K562 (cell line): ENCODE data around the gene ZMIZ1. TPM values are rescaled to one million over a fixed set of nuclear protein-coding genes. Genes with fewer than 3 reads are reported as not detected.

Source experiments
- ATAC-seq: fragments of 200-7000 bp; cut with Tn5 transposase; 3 replicates; pipeline ENCODE4 v1.9.1; 2020; ENCODE audit warnings: moderate library complexity
- BruUV-seq: library from RNA; stranded (reverse); fragments of 400-500 nt; replicated peaks from 2 replicates; lab custom pipeline; 2021; lab: Mats Ljungman, UMichigan
- CTCF ChIA-PET: fragments of 300-600 bp; formaldehyde crosslinking; extraction: SDS; loops from one replicate; lab custom pipeline; 2021; ENCODE audit warnings: low intra/inter-chr PET ratio; lab: Yijun Ruan, JAX
- POLR2A ChIA-PET: fragments of 300-600, 350-650 bp; sonication (Branson Sonifier 250); formaldehyde crosslinking; extraction: SDS; loops from one replicate; lab custom pipeline; 2021; ENCODE audit warnings: antibody characterized with exemption, inconsistent platforms; lab: Yijun Ruan, JAX
- DNase-seq, 4 experiments: peaks; one replicate each; pipeline versions ENCODE4 v3.0.0 to v3.0.0-alpha.2; 2011 to 2018; ENCODE audit warnings: low spot score in 3 of 4, mixed read lengths in 3 of 4; ENCODE audit errors: extremely low read depth in 1 of 4
- FAIRE-seq: peaks from 2 replicates; lab custom pipeline; 2011; peaks lifted over from hg19 to GRCh38; lab: Jason Lieb, UNC
- H2AFZ ChIP-seq: 2 replicates; pipeline ENCODE4 v1.6.0; 2011; ENCODE audit warnings: low read depth, low read length, control low read depth, inconsistent platforms
- H3K27ac ChIP-seq: fragments of 200-600 bp; 3 replicates; pipeline ENCODE4 v1.8.0; 2011; ENCODE audit warnings: low read depth, mild to moderate bottlenecking, control low read depth, inconsistent platforms, low read length, moderate library complexity, mixed read lengths; ENCODE audit errors: extremely low read depth
- H3K27me3 ChIP-seq, 2 experiments: fragments of 300-600 bp in 1 of 2; 2 replicates in 1 of 2; 3 replicates in 1 of 2; pipeline versions ENCODE4 v1.6.0 to v1.8.0; 2011; ENCODE audit warnings: inconsistent platforms in 2 of 2, low read length in 2 of 2, mild to moderate bottlenecking in 1 of 2, mixed read lengths in 1 of 2, moderate library complexity in 1 of 2; ENCODE audit not compliant: control insufficient read depth in 2 of 2, insufficient read depth in 2 of 2
- H3K36me3 ChIP-seq: fragments of 300-600 bp; 3 replicates; pipeline ENCODE4 v1.8.0; 2011; ENCODE audit warnings: mild to moderate bottlenecking, low read length, inconsistent platforms; ENCODE audit not compliant: control insufficient read depth, insufficient read depth
- H3K4me1 ChIP-seq, 2 experiments: fragments of 200-600 bp in 1 of 2; replicated peaks in 1 of 2; 2 replicates in 1 of 2; 3 replicates in 1 of 2; pipeline versions ENCODE4 v1.5.1 to v1.8.0; 2011; ENCODE audit warnings: inconsistent platforms in 2 of 2, low read length in 2 of 2, mild to moderate bottlenecking in 1 of 2, mixed read lengths in 1 of 2, moderate library complexity in 1 of 2; ENCODE audit not compliant: control insufficient read depth in 2 of 2, insufficient read depth in 2 of 2
- H3K4me2 ChIP-seq: 2 replicates; pipeline ENCODE4 v1.6.1; 2011; ENCODE audit warnings: low read length, control low read depth, inconsistent platforms, mixed read lengths; ENCODE audit not compliant: insufficient read depth
- H3K4me3 ChIP-seq: fragments of 200-600 bp; sonication (generic), shearing (Covaris generic); 2 replicates; pipeline ENCODE4 v1.5.1; 2016; ENCODE audit warnings: control low read depth, inconsistent platforms
- H3K79me2 ChIP-seq: fragments of 200-600 bp; 3 replicates; pipeline ENCODE4 v1.8.0; 2011; ENCODE audit warnings: low read length, inconsistent platforms; ENCODE audit not compliant: control insufficient read depth, insufficient read depth
- H3K9ac ChIP-seq, 2 experiments: 2 replicates each; pipeline versions ENCODE4 v1.6.0 to v1.6.1; 2011; ENCODE audit warnings: low read depth in 2 of 2, low read length in 2 of 2, control low read depth in 1 of 2, inconsistent platforms in 1 of 2, mild to moderate bottlenecking in 1 of 2, mixed read lengths in 1 of 2; ENCODE audit not compliant: insufficient read depth in 1 of 2
- H3K9me1 ChIP-seq: one replicate; pipeline ENCODE4 v1.6.0; 2011; ENCODE audit warnings: inconsistent platforms, mild to moderate bottlenecking, low read length, moderate library complexity; ENCODE audit not compliant: control insufficient read depth, insufficient read depth
- H3K9me3 ChIP-seq: replicated peaks from 2 replicates; pipeline ENCODE4 v1.5.1; 2011; ENCODE audit warnings: low read depth, low read length, inconsistent platforms; ENCODE audit not compliant: control insufficient read depth, insufficient read depth
- H4K20me1 ChIP-seq: replicated peaks from 2 replicates; pipeline ENCODE4 v1.6.1; 2011; ENCODE audit warnings: low read length, inconsistent platforms, mixed read lengths; ENCODE audit not compliant: control insufficient read depth, insufficient read depth
- ELF4 ChIP-seq: fragments of 450-650 bp; formaldehyde crosslinking; IDR thresholded peaks from 2 replicates; pipeline ENCODE4 v1.4.0; 2022; ENCODE audit warnings: missing genetic modification characterization
- SMARCA5 ChIP-seq: fragments of 450-650 bp; IDR thresholded peaks from 2 replicates; pipeline ENCODE4 v1.6.1; 2016
- TEAD4 ChIP-seq, 2 experiments: sonication (generic) in 1 of 2; formaldehyde crosslinking in 1 of 2; IDR thresholded peaks; 2 replicates each; pipeline versions ENCODE4 v1.6.1 to v1.8.0; 2012 to 2022; ENCODE audit warnings: borderline replicate concordance in 1 of 2, inconsistent platforms in 1 of 2, low read length in 1 of 2, mild to moderate bottlenecking in 1 of 2, missing genetic modification reagents in 1 of 2
- ZNF212 ChIP-seq: fragments of 450-650 bp; formaldehyde crosslinking; IDR thresholded peaks from 2 replicates; pipeline ENCODE4 v1.4.0; 2020; ENCODE audit warnings: mild to moderate bottlenecking
- ZNF263 ChIP-seq: sonication (generic); formaldehyde crosslinking; IDR thresholded peaks from 2 replicates; pipeline ENCODE4 v1.8.0; 2022; ENCODE audit warnings: mild to moderate bottlenecking, missing genetic modification reagents, borderline replicate concordance
- WGBS: fragments of 100-300 bp; shearing (Covaris generic); methylation state at CpG from one replicate; pipeline ENCODE4 v1.1.6; 2016; ENCODE audit warnings: low coverage, mixed read lengths; ENCODE audit not compliant: insufficient coverage; ENCODE audit errors: missing lambda C conversion rate; 5-methylcytosine and 5-hydroxymethylcytosine counted together
- in situ Hi-C: fragments of 300-500 bp; cut with MboI; formaldehyde crosslinking; loops from 4 replicates; pipeline ENCODE4 v1.15.0; 2018; ENCODE audit warnings: inconsistent platforms, mixed read lengths
- intact Hi-C: fragments of 100-400 bp; cut with micrococcal nuclease; formaldehyde crosslinking; loops from 2 replicates; pipeline ENCODE4 v1.14.2; 2022
- polyA plus RNA-seq, 8 experiments: library from polyadenylated mRNA; depleted of rRNA in 4 of 8; stranded (reverse) in 5 of 8; unstranded in 3 of 8; fragments of >200 nt; fragmentation: Nextera tagmentation in 2 of 8; fragmentation: Illumina TruSeq in 1 of 8; extraction: Ambion mirVana in 2 of 8; extraction: Trizol in 1 of 8; gene quantifications; 2 replicates each; pipeline versions ENCODE4 v1.2.1 to v1.2.3, GENCODE V29; 2011 to 2014; ENCODE audit warnings: inconsistent platforms in 1 of 8, missing spikeins in 1 of 8
- total RNA-seq, 7 experiments: library from RNA; depleted of rRNA in 6 of 7; stranded (reverse); fragments of >200 nt in 6 of 7; fragmentation: Illumina TruSeq in 2 of 7; extraction: Trizol in 2 of 7; gene quantifications; 2 replicates each; pipeline versions ENCODE4 v1.2.1 to v1.2.3, GENCODE V29; 2011 to 2021; ENCODE audit warnings: low replicate concordance in 1 of 7

Gene ZMIZ1
- total and polyA plus RNA-seq, 9 of the 15 experiments (the other 6 are each of a cell fraction or from before 2014, with no cell fraction given): 1.0 to 37.3 (median 4.3) TPM

- peaks cover 9% of the 10 kb centered on the region; the same call in 2 of the 3 replicates for H3K79me2 ChIP-seq
- no TSS peak for BruUV-seq
- H3K4me1 ChIP-seq: peaks cover 62 to 75% of the 10 kb centered on the region in 2 experiments
- H3K9ac ChIP-seq: peak overlapping the region in 1 of 2 experiments; percentile 71; a peak in 2 of 4 replicates
- ATAC-seq (no peak), DNase-seq (no peak), FAIRE-seq (no peak)
- H3K27me3 ChIP-seq: no peaks in the 10 kb centered on the region
- in situ Hi-C loops: no loop called here
- ChIA-PET CTCF (no interaction called here), POLR2A (no interaction called here)
- no peak overlapping the region for H2AFZ ChIP-seq
- peaks cover 42% of the 10 kb centered on the region; the same call in 2 of the 3 replicates for H3K36me3 ChIP-seq
- H3K4me2 ChIP-seq: peak overlapping the region; percentile 54
- intact Hi-C loops: loop anchor here (2.0 to 5.0 kb wide), 3 partner anchors 50 to 78 kb away; partner anchors contain the start of gene ZMIZ1
- H3K9me1 ChIP-seq: peaks cover 7% of the 10 kb centered on the region
- 25% methylated on average over 5 of the region's 5 CpGs for WGBS
- peak overlapping the region; percentile 55 for H3K27ac ChIP-seq
- no peaks in the 10 kb centered on the region for H4K20me1 ChIP-seq
- H3K9me3 ChIP-seq: no peaks in the 10 kb centered on the region
- TF ChIP-seq ELF4: 0 out of 2 replicates have a peak, but pooled peaks have one; percentile 2
- TF ChIP-seq SMARCA5: 0 out of 2 replicates have a peak, but pooled peaks have one; percentile 10
- peak; percentile 75 for TF ChIP-seq ZNF263 (CRISPR knock-in tag)
- TF ChIP-seq ZNF212 (CRISPR knock-in tag): no peak
- TF ChIP-seq TEAD4 (IDR thresholded peaks at IDR 0.05; ENCODE audit: low read length): 0 out of 2 replicates have a peak, but pooled peaks have one; percentile 2
- TF ChIP-seq TEAD4 (CRISPR knock-in tag; IDR thresholded peaks at IDR 0.05; ENCODE audit: borderline replicate concordance): no peak
- H3K4me3 ChIP-seq: no peak overlapping the region
Observed at GRCh38 chr10:79145174-79145483, 76.4 kb downstream of the ZMIZ1 start.
